ENCODE results near the gene FHIT.

The FHIT gene

GRCh38 chr3:59877263-59878037 is 1373.8 kb downstream of the FHIT start:
- no peak for DNase-seq

- DNase-seq: no peak
These were observed 1374.7 kb downstream of the FHIT start for GRCh38 chr3:59876533-59877062.

- DNase-seq: no peak
These were observed 1377.5 kb downstream of the FHIT start for GRCh38 chr3:59873576-59874230.

GRCh38 chr3:59872128-59872527 is 1379.1 kb downstream of the FHIT start:
- no peak for DNase-seq

- DNase-seq: no peak
These were observed 1383.9 kb downstream of the FHIT start for GRCh38 chr3:59867185-59868002.

- DNase-seq: no peak
These were observed 1385.2 kb downstream of the FHIT start for GRCh38 chr3:59866076-59866475.

GRCh38 chr3:59865351-59865750 is 1385.9 kb downstream of the FHIT start:
- DNase-seq: no peak

- DNase-seq: no peak
These were observed 1388.6 kb downstream of the FHIT start for GRCh38 chr3:59862686-59863085.

- peak; percentile 50 for DNase-seq
These were observed 1393.5 kb downstream of the FHIT start for GRCh38 chr3:59857589-59858346.

GRCh38 chr3:59856934-59857460 is 1394.3 kb downstream of the FHIT start:
- DNase-seq: no peak

GRCh38 chr3:59854061-59854709 is 1397.1 kb downstream of the FHIT start:
- DNase-seq: no peak

GRCh38 chr3:59850417-59850816 is 1400.8 kb downstream of the FHIT start:
- no peak for DNase-seq

- no peak for DNase-seq
These were observed 1405.9 kb downstream of the FHIT start for GRCh38 chr3:59845386-59845785.

GRCh38 chr3:59843821-59844220 is 1407.4 kb downstream of the FHIT start:
- DNase-seq: no peak

- DNase-seq: no peak
These were observed 1411.3 kb downstream of the FHIT start for GRCh38 chr3:59839810-59840515.

GRCh38 chr3:59839283-59839682 is 1412.0 kb downstream of the FHIT start:
- no peak for DNase-seq

- DNase-seq: no peak
These were observed 1414.7 kb downstream of the FHIT start for GRCh38 chr3:59836531-59836930.

GRCh38 chr3:59832702-59833101 is 1418.5 kb downstream of the FHIT start:
- DNase-seq: no peak

- DNase-seq: no peak
These were observed 1419.0 kb downstream of the FHIT start for GRCh38 chr3:59832241-59832640.

- DNase-seq: no peak
These were observed 1419.9 kb downstream of the FHIT start for GRCh38 chr3:59831394-59831793.

GRCh38 chr3:59829527-59829926 is 1421.7 kb downstream of the FHIT start:
- no peak for DNase-seq

Measured in NCI-H1048 (cell line).